HG03196 (cell line): ENCODE data around the gene SCNN1B.
"Not testable (repeated sequence)": the region's sequence is repeated elsewhere in the genome, so short reads cannot be mapped to it uniquely, and the experiment has no call there.

ENCODE experiments used
- ATAC-seq: cut with Tn5 transposase; IDR thresholded peaks from one replicate; pipeline ENCODE4 v1.9.1; 2021; ENCODE audit not compliant: unreplicated experiment

Gene SCNN1B

GRCh38 chr16:23302045-23302956 is at the start of gene SCNN1B:
Gene SCNN1B, plus strand, starts transcription at chr16:23302302. Its CDS starts 46,298 bp downstream, at chr16:23348600.
- no peak for ATAC-seq

GRCh38 chr16:23252310-23252709 is 49.8 kb upstream of the SCNN1B start:
- ATAC-seq, result no peak

GRCh38 chr16:23253650-23254049 is 48.5 kb upstream of the SCNN1B start:
- ATAC-seq, result not testable (repeated sequence)

- no peak for ATAC-seq
These were observed 47.8 kb upstream of the SCNN1B start for GRCh38 chr16:23254338-23254737.

- ATAC-seq, result no peak
These were observed 47.1 kb upstream of the SCNN1B start for GRCh38 chr16:23255000-23255399.

- ATAC-seq, result no peak
These were observed 45.7 kb upstream of the SCNN1B start for GRCh38 chr16:23256440-23256839.

GRCh38 chr16:23257682-23258081 is 44.4 kb upstream of the SCNN1B start:
- ATAC-seq, result no peak

GRCh38 chr16:23258919-23259237 is 43.2 kb upstream of the SCNN1B start:
- ATAC-seq, result no peak

GRCh38 chr16:23267647-23268046 is 34.5 kb upstream of the SCNN1B start:
- ATAC-seq, result no peak

- no peak for ATAC-seq
These were observed 33.5 kb upstream of the SCNN1B start for GRCh38 chr16:23268561-23268960.

- ATAC-seq, result no peak
These were observed 32.7 kb upstream of the SCNN1B start for GRCh38 chr16:23269248-23269953.

GRCh38 chr16:23270654-23271053 is 31.4 kb upstream of the SCNN1B start:
- ATAC-seq, result no peak

GRCh38 chr16:23274968-23275367 is 27.1 kb upstream of the SCNN1B start:
- ATAC-seq, result no peak

GRCh38 chr16:23276821-23277220 is 25.3 kb upstream of the SCNN1B start:
- ATAC-seq, result no peak

GRCh38 chr16:23278031-23278430 is 24.1 kb upstream of the SCNN1B start:
- no peak for ATAC-seq

- ATAC-seq, result no peak
These were observed 22.4 kb upstream of the SCNN1B start for GRCh38 chr16:23279721-23280153.

GRCh38 chr16:23280483-23280967 is 21.6 kb upstream of the SCNN1B start:
- no peak for ATAC-seq

GRCh38 chr16:23282568-23282967 is 19.5 kb upstream of the SCNN1B start:
- ATAC-seq, result no peak

GRCh38 chr16:23283571-23283970 is 18.5 kb upstream of the SCNN1B start:
- no peak for ATAC-seq

- no peak for ATAC-seq
These were observed 17.5 kb upstream of the SCNN1B start for GRCh38 chr16:23284584-23284983.

- ATAC-seq, result no peak
These were observed 16.0 kb upstream of the SCNN1B start for GRCh38 chr16:23286131-23286532.

GRCh38 chr16:23288209-23288608 is 13.9 kb upstream of the SCNN1B start:
- no peak for ATAC-seq
